Activated CD4-positive, alpha-beta T cell treated with anti-CD3 and anti-CD28 coated beads, Interleukin-2, amount 50 U/mL, for 48 hours (primary cell): ENCODE measurements around the gene SINHCAF.
A peak's percentile ranks its signal among the peaks of the same experiment; 100 is the strongest.
"Not testable (repeated sequence)": the region's sequence is repeated elsewhere in the genome, so short reads cannot be mapped to it uniquely, and the experiment has no call there.

Experiments used
- DNase-seq, 2 experiments: peaks; one replicate each; pipeline ENCODE4 v3.0.0-alpha.2; 2020

Gene SINHCAF

DNA sequence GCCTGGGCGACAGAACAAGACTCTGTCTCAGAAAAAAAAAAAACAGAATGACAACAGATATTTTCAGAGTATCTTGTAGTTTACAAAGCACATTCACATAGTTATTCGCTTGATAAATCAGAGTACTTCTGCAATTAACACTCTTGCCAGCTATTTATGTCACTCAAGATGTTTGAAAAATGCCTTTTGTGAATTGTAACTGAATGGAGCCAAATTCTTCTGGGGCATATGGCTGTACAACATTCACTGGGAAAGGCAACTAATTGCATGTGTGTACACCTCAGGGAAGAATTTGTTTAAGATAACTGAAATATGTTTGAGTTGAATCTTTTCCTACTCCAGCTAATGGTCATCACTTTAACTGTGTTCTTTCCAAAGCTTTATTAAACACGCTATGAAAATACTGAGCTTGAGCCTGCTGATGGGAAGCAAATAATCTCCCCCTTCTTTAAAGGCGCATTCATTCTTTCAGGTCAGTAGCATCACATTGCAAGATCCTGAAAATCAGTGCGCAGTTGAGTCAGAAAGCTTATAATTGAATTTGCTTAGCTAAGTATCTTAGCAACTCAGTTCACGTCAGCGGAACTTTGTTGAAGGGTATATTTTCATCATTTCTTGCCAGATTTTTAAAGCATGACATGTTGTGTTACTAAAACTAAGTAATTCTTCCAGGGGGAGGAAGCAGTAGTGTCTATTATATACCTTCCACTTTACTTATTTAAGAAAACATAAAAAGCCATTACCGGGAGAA, 66.6 kb downstream of the SINHCAF start:
- DNase-seq, result no peak

DNA sequence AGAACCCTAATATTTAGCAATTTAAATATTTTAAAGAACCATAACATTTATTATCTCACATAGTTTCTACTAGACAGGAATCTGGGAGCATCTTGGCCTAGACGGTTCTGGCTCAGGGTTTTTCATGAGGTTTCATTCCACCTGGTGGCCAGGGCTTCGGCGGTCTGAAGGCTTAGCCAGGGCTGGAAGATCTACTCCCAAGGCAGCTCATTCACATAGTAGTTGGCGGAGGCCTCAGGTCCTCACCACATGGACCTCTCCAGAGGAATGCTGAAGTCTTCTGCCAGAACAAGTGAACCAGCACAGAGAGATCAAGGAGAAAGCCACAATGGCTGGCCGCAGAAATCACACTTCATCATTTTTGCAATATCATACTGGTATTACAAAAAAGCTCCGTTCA, 68.2 kb downstream of the SINHCAF start:
- no peak for DNase-seq

DNA sequence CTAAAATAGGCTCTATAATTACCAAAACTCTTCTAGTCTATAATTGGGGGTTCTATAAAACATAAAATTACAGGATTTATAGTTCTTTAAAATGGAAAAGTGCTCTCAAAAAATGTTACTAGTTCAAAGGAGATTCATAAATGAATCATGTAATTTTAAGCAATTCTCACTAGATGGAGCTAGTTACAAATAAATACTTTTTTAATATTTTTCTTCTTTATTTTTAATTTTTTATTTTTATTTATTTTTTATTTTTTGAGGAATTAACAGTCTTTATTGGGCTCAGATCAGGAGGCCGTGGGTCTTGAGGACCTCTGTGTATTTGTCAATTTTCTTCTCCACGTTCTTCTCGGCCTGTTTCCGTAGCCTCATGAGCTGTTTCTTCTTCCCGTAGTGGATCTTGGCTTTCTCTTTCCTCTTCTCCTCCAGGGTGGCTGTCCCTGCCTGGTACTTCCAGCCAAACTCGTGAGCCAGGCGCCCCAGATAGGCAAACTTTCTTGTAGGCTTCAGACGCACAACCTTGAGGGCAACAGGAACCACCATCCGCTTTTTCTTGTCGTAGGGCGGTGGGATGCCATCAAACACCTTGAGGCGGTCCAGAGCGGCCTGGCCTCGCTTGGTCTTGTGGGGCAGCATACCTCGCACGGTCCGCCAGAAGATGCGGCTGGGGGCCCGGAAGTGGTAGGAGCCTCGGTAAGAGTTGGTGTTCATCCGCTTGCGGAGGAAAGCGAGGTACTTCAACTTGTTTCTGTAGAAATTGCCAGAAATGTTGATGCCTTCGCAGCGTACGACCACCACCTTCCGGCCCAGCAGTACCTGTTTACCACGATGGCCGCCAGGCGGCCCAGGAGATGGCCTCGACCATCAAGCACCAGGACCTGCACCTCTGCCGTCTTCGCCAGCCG, 74.0 kb downstream of the SINHCAF start:
- DNase-seq, result not testable (repeated sequence)

- DNase-seq, result no peak
Observed at GRCh38 chr12:31250179-31250578, 75.8 kb downstream of the SINHCAF start.

DNA sequence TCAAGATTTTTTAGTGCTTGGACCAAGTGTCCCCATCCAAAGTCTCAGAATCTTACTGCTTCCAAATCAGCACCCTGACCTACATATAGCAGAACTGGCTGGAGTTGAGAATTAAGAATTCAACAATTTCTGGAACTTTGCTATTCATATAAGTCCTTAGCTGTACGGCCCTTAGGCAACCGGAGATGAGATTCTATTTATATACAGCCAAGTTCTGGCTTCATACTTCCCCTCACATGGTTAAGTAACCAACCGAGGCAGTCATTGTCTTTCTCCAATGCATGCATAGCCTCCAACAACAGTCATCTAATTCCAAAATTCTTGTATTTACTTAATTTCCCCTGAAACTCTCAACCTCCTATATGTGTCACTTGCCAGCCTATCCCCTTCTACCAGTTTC, 76.6 kb downstream of the SINHCAF start:
- no peak for DNase-seq

- no peak for DNase-seq
Observed at GRCh38 chr12:31248815-31249214, 77.1 kb downstream of the SINHCAF start.

DNA sequence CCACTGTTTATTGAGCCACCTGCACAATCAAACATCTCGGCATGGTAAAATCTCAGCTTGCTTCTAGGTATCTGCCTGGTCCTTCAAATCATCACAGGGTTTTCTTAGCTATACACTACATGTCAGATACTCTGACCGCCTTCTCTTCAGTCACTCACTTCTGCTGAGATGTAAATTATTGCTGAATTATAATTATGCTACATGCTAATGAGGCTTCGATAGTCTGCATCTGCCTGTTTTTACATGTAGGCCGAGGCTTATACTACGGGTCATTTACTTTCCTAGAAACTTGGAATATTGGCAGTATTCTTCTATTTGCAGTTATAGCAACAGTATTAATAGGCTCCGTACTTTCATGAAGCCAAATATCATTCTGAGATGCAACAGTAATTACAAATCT, 77.6 kb downstream of the SINHCAF start:
- DNase-seq, result no peak

- DNase-seq, result no peak
Observed at GRCh38 chr12:31246470-31246850, 79.5 kb downstream of the SINHCAF start.

GRCh38 chr12:31245822-31246469, 80.0 kb downstream of the SINHCAF start:
- no peak for DNase-seq

DNA sequence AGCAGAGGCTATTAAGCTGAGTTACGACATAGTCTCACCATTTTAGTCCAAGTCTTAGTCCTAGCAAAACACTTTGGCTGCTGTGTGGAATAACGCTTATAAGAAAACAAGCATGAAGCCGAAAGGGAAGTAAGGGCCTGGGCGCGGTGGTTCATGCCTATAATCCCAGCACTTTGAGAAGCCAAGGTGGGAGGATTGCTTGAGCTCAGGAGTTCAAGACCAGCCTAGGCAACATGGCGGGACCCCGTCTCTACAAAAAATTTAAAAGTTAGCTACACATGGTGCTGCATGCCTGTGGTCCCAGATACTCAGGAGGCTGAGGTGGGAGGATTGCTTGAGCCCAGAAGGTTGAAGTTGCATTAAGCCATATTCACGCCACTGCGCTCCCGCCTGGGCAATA, 83.5 kb downstream of the SINHCAF start:
- not testable (repeated sequence) for DNase-seq

- peak; percentile 72 to 77 for DNase-seq
Observed at GRCh38 chr12:31238764-31239387, 87.1 kb downstream of the SINHCAF start.

DNA sequence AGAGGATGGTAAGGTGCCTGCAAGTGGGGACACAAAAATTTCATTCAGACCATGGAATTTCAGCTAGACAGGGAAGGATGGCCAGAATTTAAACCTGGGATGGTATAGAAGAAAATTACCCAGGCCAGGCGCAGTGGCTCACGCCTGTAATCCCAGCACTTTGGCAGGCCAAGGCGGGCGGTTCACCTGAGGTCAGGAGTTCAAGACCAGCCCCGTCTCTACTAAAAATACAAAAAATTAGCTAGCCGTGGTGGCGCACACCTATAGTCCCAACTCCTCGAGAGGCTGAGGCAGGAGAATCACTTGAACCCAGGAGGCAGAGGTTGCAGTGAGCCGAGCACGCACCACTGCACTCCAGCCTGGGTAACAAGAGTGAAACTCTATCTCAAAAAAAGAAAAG, 87.6 kb downstream of the SINHCAF start:
- DNase-seq, result not testable (repeated sequence)

- no peak for DNase-seq
Observed at GRCh38 chr12:31236998-31237637, 88.8 kb downstream of the SINHCAF start.

- no peak for DNase-seq
Observed at GRCh38 chr12:31235868-31236395, 90.0 kb downstream of the SINHCAF start.

DNA sequence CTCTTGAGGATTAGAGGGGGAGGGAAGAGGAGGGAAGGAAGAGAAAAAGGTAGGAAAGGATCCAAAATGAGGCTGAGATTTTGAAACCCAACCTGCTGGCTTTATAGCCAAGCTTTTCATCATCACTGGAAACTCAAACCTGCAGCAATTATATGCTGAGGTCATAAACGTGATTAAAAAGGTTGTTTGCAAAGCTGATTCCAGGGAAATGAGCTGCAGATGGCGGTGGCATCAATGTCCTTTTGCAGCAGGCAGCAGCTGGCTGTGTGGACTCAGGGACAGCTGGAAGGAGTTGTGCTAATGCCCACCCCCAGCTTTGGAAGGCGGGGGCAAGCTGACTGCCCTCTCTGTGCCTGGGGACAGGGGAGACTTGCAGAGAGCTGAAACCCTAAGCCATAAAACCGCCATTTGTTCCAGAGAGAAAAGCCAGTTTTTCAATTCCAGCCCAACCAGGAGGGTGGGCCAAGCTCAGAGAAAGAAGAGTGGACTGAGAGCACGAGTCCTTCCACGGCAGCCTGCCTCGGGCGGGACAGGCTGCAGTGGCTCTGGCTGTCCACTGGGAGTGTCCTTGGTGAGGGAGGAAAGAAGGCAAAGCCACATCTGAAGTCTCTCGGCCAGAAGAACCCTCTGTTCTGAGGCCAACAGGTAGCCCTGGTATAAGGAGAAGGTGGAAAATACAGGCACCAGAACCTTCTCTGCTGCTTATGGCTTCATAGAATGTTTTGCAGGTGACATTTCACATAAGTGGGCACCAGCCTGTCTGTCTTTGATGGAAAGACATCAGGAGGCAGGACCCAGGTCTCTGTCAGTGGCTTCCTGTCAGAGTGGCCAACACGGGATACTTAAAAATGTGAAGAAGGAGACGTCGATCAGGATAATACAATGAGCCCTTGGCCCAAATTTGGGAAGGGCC, 90.7 kb downstream of the SINHCAF start:
- DNase-seq, result no peak

GRCh38 chr12:31234053-31234840, 91.7 kb downstream of the SINHCAF start:
- DNase-seq, result no peak

DNA sequence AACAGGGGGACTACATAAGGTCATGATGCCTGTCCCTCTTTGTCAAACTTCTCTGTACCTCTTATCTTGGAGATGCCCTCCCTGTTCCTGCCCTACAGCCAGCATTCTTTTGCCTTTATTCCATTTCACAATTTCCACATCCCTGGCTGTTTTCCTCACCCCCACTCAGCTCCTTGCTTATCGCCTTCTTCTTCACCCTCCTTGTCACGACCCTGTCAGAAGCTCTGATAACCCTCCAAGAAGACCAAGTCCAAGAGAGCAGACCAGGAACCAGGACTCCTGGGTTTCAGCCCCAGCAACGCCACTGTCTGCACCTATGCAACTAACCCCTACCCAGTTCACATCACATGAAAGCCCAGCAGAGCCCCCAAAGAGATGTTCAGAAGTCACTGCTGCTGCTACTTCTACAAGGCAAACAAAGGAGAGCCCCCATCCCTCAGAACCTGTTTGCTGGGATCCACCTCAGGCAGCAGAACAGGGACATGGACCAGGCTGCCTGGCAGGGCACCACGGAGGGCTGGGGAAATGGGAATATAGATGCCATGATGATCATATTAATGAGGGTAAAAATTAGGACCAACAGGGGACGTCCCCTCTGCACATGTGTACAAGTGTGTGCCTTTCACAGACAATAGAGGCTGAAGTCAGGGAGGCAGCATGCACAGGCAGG, 92.8 kb downstream of the SINHCAF start:
- DNase-seq, result no peak

DNA sequence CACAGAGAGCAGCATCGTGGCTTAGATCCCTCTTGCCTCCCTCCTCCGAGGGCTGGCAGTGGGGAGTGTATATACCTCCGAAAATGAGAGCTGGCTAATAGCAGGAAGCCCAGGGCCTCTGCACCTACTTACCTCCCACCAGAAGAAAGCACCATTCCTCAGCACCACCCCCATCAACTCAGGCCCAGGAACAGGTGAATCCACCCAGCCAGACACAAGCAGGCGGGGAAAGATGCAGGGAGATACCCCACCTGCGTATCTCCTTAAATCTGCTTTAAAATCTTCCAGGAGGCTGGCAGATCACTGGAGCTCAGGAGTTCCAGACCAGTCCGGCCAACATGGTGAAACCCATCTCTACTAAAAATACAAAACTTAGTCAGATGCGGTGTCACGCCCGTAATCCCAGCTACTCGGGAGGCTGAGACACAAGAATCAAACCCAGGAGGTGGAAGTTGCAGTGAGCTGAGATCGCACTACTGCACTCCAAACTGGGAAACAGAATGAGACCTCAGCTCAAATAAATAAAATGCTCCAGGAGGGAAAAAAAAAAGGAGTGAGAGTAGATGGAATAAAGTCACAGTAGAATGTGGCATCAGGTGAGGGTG, 93.5 kb downstream of the SINHCAF start:
- DNase-seq, result no peak

GRCh38 chr12:31231611-31232360, 94.2 kb downstream of the SINHCAF start:
- no peak for DNase-seq
